GM12878 (cell line): Measurements from ENCODE around the gene CXCR6. TPM values are rescaled to one million over a fixed set of nuclear protein-coding genes. Genes with fewer than 3 reads are reported as not detected.

ENCODE experiments used
- CEBPB ChIP-seq, 2 experiments: fragments of 150-350 bp in 1 of 2; IDR thresholded peaks; 2 replicates each; pipeline ENCODE4 v1.6.1; 2012 to 2014; ENCODE audit warnings: low read depth in 2 of 2, low read length in 2 of 2, borderline replicate concordance in 1 of 2, inconsistent platforms in 1 of 2
- KDM1A ChIP-seq: fragments of 200-600 bp; sonication (generic); IDR thresholded peaks from 2 replicates; pipeline ENCODE4 v1.6.1; 2016; ENCODE audit warnings: borderline replicate concordance
- MEF2B ChIP-seq: fragments of 450-650 bp; IDR thresholded peaks from 2 replicates; pipeline ENCODE4 v1.6.1; 2018; ENCODE audit warnings: mild to moderate bottlenecking, moderate library complexity; ENCODE audit not compliant: partially characterized antibody, poor library complexity, severe bottlenecking
- MTA2 ChIP-seq: fragments of 450-650 bp; IDR thresholded peaks from 2 replicates; pipeline ENCODE4 v1.6.1; 2016; ENCODE audit warnings: low read depth, mild to moderate bottlenecking, moderate library complexity
- PML ChIP-seq: IDR thresholded peaks from 2 replicates; pipeline ENCODE4 v1.6.1; 2012; ENCODE audit warnings: low read length, inconsistent platforms
- RAD51 ChIP-seq: fragments of 450-650 bp; IDR thresholded peaks from 2 replicates; pipeline ENCODE4 v1.6.1; 2016; ENCODE audit warnings: moderate library complexity, mild to moderate bottlenecking, inconsistent platforms
- STAT3 ChIP-seq: IDR thresholded peaks from 2 replicates; pipeline ENCODE4 v1.6.1; 2011; ENCODE audit warnings: low read depth, low read length, improper control_type of control experiment
- polyA plus RNA-seq, 11 experiments: library from polyadenylated mRNA; depleted of rRNA in 4 of 11; unstranded in 6 of 11; stranded (reverse) in 5 of 11; fragments of >200 nt; fragmentation: Nextera tagmentation in 4 of 11; fragmentation: Illumina TruSeq in 1 of 11; extraction: Ambion mirVana in 4 of 11; extraction: Trizol in 1 of 11; gene quantifications; 1 replicate in 1 of 11; 2 replicates in 10 of 11; pipeline versions ENCODE4 v1.2.1 to v1.2.3, GENCODE V29; 2011 to 2016; ENCODE audit warnings: inconsistent platforms in 2 of 11, missing spikeins in 2 of 11, low read depth in 1 of 11
- total RNA-seq, 4 experiments: library from RNA; depleted of rRNA in 3 of 4; stranded (reverse); fragments of >200 nt in 3 of 4; fragmentation: Illumina TruSeq in 1 of 4; extraction: Trizol in 1 of 4; gene quantifications; 2 replicates each; pipeline versions ENCODE4 v1.2.1 to v1.2.3, GENCODE V29; 2013 to 2021
- TF ChIP-seq, protein P1 (sequence below): fragments of 450-650 bp; conservative IDR thresholded peaks from 2 replicates; pipeline ENCODE4 v1.6.1; 2017; ENCODE audit warnings: mild to moderate bottlenecking, moderate library complexity
- TF ChIP-seq, protein P2 (sequence below): fragments of 450-650 bp; IDR thresholded peaks from 2 replicates; pipeline ENCODE4 v1.6.1; 2017; ENCODE audit warnings: mild to moderate bottlenecking, moderate library complexity
- TF ChIP-seq, protein P3 (sequence below): fragments of 450-650 bp; formaldehyde crosslinking; IDR thresholded peaks from 2 replicates; pipeline ENCODE4 v1.4.0; 2020; ENCODE audit warnings: mild to moderate bottlenecking, moderate library complexity
- TF ChIP-seq, protein P4 (sequence below): fragments of 450-650 bp; IDR thresholded peaks from 2 replicates; pipeline ENCODE4 v1.6.1; 2017; ENCODE audit warnings: low read depth, mild to moderate bottlenecking, moderate library complexity
- TF ChIP-seq, protein P5 (sequence below): fragments of 450-650 bp; IDR thresholded peaks from 2 replicates; pipeline ENCODE4 v1.6.1; 2017; ENCODE audit warnings: mild to moderate bottlenecking
- TF ChIP-seq, protein P6 (sequence below): IDR thresholded peaks from 2 replicates; pipeline ENCODE4 v1.6.1; 2011; ENCODE audit warnings: borderline replicate concordance, low read depth, mild to moderate bottlenecking, moderate library complexity, mixed read lengths, low read length; ENCODE audit not compliant: insufficient read depth; ENCODE audit errors: extremely low read length

CXCR6 gene
- total and polyA plus RNA-seq, 10 of the 15 experiments (the other 5 are each of a cell fraction or from before 2014, with no cell fraction given), result 0.04 to 0.20 (median 0.12) TPM; not detected in 5

DNA sequence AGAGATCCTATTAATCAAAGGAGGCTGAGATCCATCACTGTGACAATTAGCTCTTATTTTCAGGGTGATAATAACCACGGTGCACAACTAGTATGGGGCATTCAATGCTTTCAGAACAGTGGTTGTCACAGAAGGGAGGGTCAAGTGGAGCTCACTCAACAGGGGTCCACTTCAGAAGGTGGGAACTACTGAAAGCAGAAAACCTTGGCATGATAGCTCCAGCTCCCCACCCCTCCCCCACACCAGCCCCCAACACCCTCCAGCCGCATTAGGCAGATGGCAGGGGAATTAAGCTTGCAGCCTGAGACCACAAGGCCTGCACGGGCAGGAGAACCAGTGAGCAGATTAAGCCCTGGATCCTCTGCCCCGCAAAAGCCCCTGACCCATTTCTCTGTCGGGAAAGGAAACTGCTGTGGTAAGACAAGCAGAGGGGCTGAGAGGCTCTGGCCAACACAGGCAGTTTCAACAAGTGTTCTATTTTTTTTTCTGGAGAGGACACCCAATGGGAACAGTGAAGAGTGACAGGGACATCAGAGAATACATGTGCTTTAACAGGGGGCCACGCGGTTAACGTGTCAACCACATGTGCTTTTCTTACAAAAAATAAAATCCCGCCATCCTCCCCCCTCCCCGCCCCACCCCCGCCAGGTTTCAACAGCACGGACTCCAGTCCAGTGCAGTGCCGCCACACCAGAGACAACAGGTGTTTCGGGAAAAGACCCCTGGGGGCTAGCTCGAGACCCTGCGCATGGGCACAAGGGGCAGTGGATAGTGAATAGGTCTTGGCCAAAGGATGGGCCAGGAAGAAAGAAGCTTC is 51.4 kb downstream of the CXCR6 start (continued):
- TF ChIP-seq, protein P1, sequence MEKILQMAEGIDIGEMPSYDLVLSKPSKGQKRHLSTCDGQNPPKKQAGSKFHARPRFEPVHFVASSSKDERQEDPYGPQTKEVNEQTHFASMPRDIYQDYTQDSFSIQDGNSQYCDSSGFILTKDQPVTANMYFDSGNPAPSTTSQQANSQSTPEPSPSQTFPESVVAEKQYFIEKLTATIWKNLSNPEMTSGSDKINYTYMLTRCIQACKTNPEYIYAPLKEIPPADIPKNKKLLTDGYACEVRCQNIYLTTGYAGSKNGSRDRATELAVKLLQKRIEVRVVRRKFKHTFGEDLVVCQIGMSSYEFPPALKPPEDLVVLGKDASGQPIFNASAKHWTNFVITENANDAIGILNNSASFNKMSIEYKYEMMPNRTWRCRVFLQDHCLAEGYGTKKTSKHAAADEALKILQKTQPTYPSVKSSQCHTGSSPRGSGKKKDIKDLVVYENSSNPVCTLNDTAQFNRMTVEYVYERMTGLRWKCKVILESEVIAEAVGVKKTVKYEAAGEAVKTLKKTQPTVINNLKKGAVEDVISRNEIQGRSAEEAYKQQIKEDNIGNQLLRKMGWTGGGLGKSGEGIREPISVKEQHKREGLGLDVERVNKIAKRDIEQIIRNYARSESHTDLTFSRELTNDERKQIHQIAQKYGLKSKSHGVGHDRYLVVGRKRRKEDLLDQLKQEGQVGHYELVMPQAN, result no peak
- TF ChIP-seq KDM1A (no peak), MTA2 (no peak), CEBPB (IDR thresholded peaks at IDR 0.05; ENCODE audit: borderline replicate concordance in 1 of 2, low read depth in 2 of 2, low read length in 2 of 2) (no peak), MEF2B (peak; percentile 22), STAT3 (no peak), RAD51 (no peak), PML (no peak; the same call in 1 of the 2 replicates)
- TF ChIP-seq, protein P2, sequence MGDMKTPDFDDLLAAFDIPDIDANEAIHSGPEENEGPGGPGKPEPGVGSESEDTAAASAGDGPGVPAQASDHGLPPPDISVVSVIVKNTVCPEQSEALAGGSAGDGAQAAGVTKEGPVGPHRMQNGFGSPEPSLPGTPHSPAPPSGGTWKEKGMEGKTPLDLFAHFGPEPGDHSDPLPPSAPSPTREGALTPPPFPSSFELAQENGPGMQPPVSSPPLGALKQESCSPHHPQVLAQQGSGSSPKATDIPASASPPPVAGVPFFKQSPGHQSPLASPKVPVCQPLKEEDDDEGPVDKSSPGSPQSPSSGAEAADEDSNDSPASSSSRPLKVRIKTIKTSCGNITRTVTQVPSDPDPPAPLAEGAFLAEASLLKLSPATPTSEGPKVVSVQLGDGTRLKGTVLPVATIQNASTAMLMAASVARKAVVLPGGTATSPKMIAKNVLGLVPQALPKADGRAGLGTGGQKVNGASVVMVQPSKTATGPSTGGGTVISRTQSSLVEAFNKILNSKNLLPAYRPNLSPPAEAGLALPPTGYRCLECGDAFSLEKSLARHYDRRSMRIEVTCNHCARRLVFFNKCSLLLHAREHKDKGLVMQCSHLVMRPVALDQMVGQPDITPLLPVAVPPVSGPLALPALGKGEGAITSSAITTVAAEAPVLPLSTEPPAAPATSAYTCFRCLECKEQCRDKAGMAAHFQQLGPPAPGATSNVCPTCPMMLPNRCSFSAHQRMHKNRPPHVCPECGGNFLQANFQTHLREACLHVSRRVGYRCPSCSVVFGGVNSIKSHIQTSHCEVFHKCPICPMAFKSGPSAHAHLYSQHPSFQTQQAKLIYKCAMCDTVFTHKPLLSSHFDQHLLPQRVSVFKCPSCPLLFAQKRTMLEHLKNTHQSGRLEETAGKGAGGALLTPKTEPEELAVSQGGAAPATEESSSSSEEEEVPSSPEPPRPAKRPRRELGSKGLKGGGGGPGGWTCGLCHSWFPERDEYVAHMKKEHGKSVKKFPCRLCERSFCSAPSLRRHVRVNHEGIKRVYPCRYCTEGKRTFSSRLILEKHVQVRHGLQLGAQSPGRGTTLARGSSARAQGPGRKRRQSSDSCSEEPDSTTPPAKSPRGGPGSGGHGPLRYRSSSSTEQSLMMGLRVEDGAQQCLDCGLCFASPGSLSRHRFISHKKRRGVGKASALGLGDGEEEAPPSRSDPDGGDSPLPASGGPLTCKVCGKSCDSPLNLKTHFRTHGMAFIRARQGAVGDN, result 0 out of 2 replicates have a peak, but pooled peaks have one; percentile 6
- TF ChIP-seq, protein P3, sequence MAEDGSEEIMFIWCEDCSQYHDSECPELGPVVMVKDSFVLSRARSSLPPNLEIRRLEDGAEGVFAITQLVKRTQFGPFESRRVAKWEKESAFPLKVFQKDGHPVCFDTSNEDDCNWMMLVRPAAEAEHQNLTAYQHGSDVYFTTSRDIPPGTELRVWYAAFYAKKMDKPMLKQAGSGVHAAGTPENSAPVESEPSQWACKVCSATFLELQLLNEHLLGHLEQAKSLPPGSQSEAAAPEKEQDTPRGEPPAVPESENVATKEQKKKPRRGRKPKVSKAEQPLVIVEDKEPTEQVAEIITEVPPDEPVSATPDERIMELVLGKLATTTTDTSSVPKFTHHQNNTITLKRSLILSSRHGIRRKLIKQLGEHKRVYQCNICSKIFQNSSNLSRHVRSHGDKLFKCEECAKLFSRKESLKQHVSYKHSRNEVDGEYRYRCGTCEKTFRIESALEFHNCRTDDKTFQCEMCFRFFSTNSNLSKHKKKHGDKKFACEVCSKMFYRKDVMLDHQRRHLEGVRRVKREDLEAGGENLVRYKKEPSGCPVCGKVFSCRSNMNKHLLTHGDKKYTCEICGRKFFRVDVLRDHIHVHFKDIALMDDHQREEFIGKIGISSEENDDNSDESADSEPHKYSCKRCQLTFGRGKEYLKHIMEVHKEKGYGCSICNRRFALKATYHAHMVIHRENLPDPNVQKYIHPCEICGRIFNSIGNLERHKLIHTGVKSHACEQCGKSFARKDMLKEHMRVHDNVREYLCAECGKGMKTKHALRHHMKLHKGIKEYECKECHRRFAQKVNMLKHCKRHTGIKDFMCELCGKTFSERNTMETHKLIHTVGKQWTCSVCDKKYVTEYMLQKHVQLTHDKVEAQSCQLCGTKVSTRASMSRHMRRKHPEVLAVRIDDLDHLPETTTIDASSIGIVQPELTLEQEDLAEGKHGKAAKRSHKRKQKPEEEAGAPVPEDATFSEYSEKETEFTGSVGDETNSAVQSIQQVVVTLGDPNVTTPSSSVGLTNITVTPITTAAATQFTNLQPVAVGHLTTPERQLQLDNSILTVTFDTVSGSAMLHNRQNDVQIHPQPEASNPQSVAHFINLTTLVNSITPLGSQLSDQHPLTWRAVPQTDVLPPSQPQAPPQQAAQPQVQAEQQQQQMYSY (CRISPR knock-in tag), result no peak
- TF ChIP-seq, protein P4, sequence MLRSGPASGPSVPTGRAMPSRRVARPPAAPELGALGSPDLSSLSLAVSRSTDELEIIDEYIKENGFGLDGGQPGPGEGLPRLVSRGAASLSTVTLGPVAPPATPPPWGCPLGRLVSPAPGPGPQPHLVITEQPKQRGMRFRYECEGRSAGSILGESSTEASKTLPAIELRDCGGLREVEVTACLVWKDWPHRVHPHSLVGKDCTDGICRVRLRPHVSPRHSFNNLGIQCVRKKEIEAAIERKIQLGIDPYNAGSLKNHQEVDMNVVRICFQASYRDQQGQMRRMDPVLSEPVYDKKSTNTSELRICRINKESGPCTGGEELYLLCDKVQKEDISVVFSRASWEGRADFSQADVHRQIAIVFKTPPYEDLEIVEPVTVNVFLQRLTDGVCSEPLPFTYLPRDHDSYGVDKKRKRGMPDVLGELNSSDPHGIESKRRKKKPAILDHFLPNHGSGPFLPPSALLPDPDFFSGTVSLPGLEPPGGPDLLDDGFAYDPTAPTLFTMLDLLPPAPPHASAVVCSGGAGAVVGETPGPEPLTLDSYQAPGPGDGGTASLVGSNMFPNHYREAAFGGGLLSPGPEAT, result peak; percentile 31; the same call in 1 of the 2 replicates
- TF ChIP-seq, protein P5, sequence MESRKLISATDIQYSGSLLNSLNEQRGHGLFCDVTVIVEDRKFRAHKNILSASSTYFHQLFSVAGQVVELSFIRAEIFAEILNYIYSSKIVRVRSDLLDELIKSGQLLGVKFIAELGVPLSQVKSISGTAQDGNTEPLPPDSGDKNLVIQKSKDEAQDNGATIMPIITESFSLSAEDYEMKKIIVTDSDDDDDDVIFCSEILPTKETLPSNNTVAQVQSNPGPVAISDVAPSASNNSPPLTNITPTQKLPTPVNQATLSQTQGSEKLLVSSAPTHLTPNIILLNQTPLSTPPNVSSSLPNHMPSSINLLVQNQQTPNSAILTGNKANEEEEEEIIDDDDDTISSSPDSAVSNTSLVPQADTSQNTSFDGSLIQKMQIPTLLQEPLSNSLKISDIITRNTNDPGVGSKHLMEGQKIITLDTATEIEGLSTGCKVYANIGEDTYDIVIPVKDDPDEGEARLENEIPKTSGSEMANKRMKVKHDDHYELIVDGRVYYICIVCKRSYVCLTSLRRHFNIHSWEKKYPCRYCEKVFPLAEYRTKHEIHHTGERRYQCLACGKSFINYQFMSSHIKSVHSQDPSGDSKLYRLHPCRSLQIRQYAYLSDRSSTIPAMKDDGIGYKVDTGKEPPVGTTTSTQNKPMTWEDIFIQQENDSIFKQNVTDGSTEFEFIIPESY, result no peak
- TF ChIP-seq, protein P6, sequence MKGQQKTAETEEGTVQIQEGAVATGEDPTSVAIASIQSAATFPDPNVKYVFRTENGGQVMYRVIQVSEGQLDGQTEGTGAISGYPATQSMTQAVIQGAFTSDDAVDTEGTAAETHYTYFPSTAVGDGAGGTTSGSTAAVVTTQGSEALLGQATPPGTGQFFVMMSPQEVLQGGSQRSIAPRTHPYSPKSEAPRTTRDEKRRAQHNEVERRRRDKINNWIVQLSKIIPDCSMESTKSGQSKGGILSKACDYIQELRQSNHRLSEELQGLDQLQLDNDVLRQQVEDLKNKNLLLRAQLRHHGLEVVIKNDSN, result no peak
